ENCODE results near the gene TMEM130. TPM values are rescaled to one million over a fixed set of nuclear protein-coding genes. Genes with fewer than 3 reads are reported as not detected.

The TMEM130 gene
- total and polyA plus RNA-seq, 9 donors = 0.12 to 1.6 (median 0.73) TPM

DNA sequence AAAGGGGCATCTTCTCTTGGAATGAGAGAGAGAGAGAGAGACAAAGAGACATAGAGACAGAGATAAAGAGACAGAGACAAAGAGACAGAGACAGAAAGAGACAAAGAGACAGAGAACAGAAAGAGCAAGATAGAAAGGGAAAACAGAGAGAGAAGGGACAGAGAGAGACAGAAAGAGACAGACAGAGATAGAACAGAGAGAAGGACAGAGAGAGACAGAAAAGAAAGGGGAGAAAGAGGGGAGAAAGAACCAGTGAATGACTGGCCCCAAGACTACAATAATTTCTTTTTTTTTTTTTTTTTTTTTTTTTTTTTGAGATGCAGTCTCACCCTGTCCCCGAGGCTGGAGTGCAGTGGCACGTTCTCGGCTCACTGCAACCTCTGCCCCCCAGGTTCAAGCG is 7.6 kb downstream of the TMEM130 start:
- WGBS, 3 donors = 69 to 81% (median 71%) methylated on average over 4 of the region's 4 CpGs
- Histone ChIP-seq H3K4me3 (no peak overlapping the region), H3K27ac (no peak overlapping the region), H3K9me3 (no peaks in the 10 kb centered on the region), H3K4me1 (ENCODE audit: insufficient read depth) (no peaks in the 10 kb centered on the region), H3K36me3 (no peaks in the 10 kb centered on the region), H3K27me3 (no peaks in the 10 kb centered on the region)
- TF ChIP-seq, protein P1, sequence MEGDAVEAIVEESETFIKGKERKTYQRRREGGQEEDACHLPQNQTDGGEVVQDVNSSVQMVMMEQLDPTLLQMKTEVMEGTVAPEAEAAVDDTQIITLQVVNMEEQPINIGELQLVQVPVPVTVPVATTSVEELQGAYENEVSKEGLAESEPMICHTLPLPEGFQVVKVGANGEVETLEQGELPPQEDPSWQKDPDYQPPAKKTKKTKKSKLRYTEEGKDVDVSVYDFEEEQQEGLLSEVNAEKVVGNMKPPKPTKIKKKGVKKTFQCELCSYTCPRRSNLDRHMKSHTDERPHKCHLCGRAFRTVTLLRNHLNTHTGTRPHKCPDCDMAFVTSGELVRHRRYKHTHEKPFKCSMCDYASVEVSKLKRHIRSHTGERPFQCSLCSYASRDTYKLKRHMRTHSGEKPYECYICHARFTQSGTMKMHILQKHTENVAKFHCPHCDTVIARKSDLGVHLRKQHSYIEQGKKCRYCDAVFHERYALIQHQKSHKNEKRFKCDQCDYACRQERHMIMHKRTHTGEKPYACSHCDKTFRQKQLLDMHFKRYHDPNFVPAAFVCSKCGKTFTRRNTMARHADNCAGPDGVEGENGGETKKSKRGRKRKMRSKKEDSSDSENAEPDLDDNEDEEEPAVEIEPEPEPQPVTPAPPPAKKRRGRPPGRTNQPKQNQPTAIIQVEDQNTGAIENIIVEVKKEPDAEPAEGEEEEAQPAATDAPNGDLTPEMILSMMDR (IDR thresholded peaks at IDR 0.05) = no peak
- intact Hi-C loops (cut with DNase I) = no loop called here
- DNase-seq = no peak

DNA sequence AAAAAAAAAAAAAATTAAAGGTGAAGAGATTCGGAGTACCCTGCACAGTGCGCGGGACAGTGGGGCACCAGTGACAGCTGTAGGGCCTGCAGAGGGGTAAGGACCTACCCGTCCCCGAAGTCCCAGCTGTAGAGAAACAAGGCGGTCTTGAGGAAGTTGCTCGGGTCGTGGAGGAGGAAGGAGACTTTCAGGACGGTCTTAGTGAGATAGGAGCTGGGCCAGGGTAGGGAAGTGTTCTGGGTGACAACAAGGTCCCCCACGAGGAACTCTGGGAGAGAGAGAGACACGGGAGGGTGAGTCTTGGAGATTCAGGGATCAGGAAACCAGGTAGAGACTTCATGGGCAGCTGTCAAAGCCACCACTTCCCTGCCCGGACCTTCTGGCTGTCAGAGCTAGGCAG is 9.7 kb downstream of the TMEM130 start:
- Histone ChIP-seq H3K4me3 (no peak overlapping the region), H3K4me1 (ENCODE audit: insufficient read depth) (no peaks in the 10 kb centered on the region), H3K27ac (no peak overlapping the region), H3K27me3 (no peaks in the 10 kb centered on the region), H3K36me3 (no peaks in the 10 kb centered on the region), H3K9me3 (no peaks in the 10 kb centered on the region)
- 78 to 84% (median 79%) methylated on average over 12 of the region's 12 CpGs for WGBS, 3 donors
- DNase-seq = no peak
- no peak for TF ChIP-seq EP300 (IDR thresholded peaks at IDR 0.05)
- TF ChIP-seq, protein P1 (IDR thresholded peaks at IDR 0.05) = no peak
- TF ChIP-seq POLR2A (IDR thresholded peaks at IDR 0.05) = no peak
- intact Hi-C loops (cut with DNase I) = no loop called here

DNA sequence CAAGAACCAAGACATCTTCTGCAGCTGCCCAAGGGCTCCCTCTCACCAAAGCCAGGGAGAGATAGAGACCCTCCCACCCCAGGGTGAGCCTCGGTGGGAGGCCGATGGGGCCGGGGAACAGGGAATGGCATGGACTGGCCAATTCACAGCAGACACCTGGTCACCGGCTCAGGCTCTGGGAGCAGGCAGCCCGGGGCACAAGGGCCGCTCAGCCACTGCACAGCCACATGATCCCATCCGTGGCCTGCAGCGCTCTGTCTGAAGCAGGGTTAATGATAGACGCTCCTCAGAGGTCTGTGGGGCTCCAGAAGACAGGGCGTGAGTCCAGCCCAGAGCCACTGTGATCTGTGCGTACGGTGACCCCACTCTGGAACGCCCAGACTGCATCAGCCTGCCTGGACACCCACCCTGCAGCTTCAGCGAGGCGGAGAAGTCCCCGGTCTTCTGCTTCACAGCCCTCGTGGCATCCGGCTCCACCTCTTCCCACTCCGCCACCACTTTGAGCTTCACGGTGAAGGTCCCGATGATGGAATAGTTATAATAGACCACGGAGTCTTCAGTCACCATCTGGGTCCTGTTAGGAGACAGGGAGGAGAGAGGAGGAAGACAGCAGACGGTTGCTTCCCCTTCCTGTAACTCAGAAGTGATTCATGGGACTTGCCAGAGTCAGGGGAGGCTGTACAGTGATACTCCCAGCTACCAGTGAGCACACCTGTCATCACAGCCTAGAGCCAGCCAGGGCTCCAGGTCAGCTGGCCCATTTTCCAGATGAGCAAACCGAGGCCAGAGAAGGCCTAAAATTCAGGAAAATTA is 14.0 kb downstream of the TMEM130 start:
- Histone ChIP-seq H3K27ac (no peak overlapping the region), H3K4me3 (no peak overlapping the region), H3K36me3 (no peaks in the 10 kb centered on the region), H3K27me3 (no peaks in the 10 kb centered on the region), H3K4me1 (ENCODE audit: insufficient read depth) (no peaks in the 10 kb centered on the region), H3K9me3 (no peaks in the 10 kb centered on the region)
- DNase-seq = no peak
- WGBS, 3 donors = 74 to 82% (median 78%) methylated on average over 24 of the region's 24 CpGs
- TF ChIP-seq EP300 (IDR thresholded peaks at IDR 0.05) = no peak
- no peak for TF ChIP-seq POLR2A (IDR thresholded peaks at IDR 0.05)
- TF ChIP-seq, protein P1 (IDR thresholded peaks at IDR 0.05) = no peak
- intact Hi-C loops (cut with DNase I) = no loop called here

DNA sequence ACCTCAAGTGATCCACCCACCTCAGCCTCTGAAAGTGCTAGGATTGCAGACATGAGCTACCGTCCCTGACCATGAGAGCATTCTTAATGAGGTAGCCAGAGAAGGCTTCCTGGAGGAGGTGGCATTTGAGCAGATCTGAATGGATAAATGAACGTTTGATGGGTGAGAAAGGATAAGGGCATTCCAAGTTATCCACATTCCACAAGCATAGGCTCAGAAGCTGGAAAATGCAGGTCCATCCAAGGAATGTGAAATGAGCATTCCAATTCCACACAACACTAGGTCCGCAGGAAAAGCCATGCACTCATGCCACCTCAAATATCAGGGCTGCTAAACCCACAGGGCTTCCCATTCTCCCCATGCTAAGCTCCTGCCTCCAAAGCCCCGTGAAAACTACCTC is 17.0 kb downstream of the TMEM130 start:
- peaks cover 0 to 8% of the 10 kb centered on the region in 2 donors for H3K9me3 ChIP-seq
- H3K27ac ChIP-seq = no peak overlapping the region
- H3K36me3 ChIP-seq = no peaks in the 10 kb centered on the region
- 54 to 66% (median 64%) methylated on average over 4 of the region's 4 CpGs for WGBS, 3 donors
- no peaks in the 10 kb centered on the region for H3K27me3 ChIP-seq
- intact Hi-C loops (cut with DNase I) = no loop called here
- no peak for TF ChIP-seq EP300 (IDR thresholded peaks at IDR 0.05)
- TF ChIP-seq POLR2A (IDR thresholded peaks at IDR 0.05) = no peak
- TF ChIP-seq, protein P1 (IDR thresholded peaks at IDR 0.05) = no peak
- H3K4me1 ChIP-seq (ENCODE audit: insufficient read depth) = no peaks in the 10 kb centered on the region
- DNase-seq = no peak
- no peak overlapping the region for H3K4me3 ChIP-seq
